Measurements from ENCODE around the gene JDP2.

JDP2 gene

DNA sequence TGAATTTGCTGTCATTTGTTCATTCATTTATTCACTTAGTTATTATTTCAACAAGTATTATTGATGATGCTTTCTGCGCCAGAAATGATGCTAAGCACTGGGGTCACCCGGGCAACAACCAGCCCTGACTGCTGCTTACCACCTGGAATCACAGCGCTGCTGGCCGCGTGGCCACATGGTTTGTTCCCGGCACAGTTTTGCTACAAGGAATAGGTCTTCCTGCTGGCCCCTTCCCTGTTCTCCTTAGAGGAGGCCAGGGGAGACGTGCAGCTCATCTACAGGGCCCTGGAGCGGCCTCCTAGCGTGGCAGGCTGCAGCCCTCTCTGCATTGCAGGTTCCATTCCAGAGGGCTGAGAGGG, 7.0 kb downstream of the JDP2 start:
- in situ Hi-C loops (cut with HindIII; ENCODE audit: low sequenced_read_pairs) = loop anchor here (5.0 kb wide), 1 partner anchor 38 kb away; no protein-coding TSS in a partner anchor

GRCh38 chr14:75435473-75435872, 7.7 kb downstream of the JDP2 start:
- in situ Hi-C loops (cut with HindIII; ENCODE audit: low sequenced_read_pairs) = no loop called here

GRCh38 chr14:75437201-75438143, 9.7 kb downstream of the JDP2 start:
- in situ Hi-C loops (cut with HindIII; ENCODE audit: low sequenced_read_pairs) = no loop called here

GRCh38 chr14:75438486-75439080, 10.8 kb downstream of the JDP2 start:
- in situ Hi-C loops (cut with HindIII; ENCODE audit: low sequenced_read_pairs) = no loop called here

- in situ Hi-C loops (cut with HindIII; ENCODE audit: low sequenced_read_pairs) = no loop called here
Observed at GRCh38 chr14:75439989-75440388, 12.2 kb downstream of the JDP2 start.

DNA sequence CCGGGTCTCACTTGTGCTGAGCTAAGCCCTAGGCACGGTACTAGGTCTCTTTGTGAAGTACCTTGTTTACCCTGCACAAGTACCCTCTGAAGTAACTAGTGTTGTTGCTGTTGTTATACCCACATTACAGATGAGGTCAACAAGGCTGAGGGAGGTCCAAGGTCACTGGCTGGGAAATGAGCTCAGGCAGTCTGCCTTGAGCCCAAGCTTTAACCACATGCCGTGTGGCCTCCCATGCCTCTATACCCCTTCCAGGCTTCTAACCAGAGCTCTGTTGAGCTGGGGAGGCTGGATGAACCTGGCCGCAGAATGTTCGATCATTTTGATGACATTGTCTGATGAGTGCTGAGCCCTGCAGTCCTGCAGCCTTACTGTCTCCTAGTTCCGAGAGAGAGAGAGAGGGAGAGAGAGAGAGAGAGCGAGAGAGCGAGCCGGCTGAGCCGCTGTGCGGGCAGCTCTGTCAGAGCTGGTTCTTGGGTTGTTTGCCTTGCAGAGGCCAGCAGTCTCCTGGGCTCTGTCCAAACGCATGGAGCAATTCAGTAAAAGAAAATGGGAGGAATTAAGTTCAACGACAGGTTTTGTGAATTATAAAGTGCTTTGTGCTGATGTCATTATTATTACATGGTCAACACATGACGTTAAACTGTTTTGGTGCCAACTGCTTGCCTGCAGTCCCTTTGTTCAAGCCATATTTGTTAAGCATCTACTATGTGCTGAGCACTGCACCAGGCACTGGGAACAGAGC, 13.1 kb downstream of the JDP2 start:
- in situ Hi-C loops (cut with HindIII; ENCODE audit: low sequenced_read_pairs) = no loop called here

DNA sequence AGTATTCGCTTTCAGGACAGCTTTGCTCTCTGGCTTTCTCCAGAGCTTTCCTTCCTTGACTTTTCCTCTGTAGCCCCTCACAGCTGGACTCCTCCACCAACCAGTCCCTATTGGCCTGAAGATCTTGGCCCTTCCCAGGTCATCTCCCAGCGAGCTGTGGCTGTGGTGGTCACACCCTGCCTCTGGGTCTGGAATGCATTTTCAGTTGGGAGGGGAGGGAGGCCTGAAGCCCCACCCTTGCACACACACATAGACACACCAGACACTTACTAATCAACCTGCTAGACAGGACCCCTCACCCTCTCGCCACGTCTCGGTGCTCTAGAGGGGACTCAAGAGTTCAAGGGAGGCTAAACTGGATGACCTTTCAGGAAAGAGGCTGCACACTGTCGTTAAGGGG, 13.9 kb downstream of the JDP2 start:
- in situ Hi-C loops (cut with HindIII; ENCODE audit: low sequenced_read_pairs) = no loop called here

DNA sequence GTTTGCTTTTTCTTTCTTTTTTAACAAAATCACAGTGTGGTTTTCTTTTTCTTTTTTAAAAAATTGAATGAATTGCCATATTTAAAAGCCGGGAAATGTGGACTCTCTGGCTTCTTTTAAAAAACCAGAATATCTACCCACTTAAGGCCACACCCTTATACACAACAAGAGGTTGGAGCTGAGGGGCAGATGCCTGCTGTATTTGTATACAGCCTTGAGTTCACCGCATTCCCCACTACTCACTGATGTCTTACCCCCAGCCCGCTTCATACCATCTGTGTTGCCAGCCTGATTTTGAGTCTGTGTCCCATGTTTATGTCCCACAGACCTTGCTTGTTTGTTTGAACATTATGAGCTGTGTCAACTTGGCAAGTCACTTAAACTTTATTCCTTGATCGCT, 14.3 kb downstream of the JDP2 start:
- in situ Hi-C loops (cut with HindIII; ENCODE audit: low sequenced_read_pairs) = no loop called here

GRCh38 chr14:75442642-75443041, 14.8 kb downstream of the JDP2 start:
- in situ Hi-C loops (cut with HindIII; ENCODE audit: low sequenced_read_pairs) = no loop called here

DNA sequence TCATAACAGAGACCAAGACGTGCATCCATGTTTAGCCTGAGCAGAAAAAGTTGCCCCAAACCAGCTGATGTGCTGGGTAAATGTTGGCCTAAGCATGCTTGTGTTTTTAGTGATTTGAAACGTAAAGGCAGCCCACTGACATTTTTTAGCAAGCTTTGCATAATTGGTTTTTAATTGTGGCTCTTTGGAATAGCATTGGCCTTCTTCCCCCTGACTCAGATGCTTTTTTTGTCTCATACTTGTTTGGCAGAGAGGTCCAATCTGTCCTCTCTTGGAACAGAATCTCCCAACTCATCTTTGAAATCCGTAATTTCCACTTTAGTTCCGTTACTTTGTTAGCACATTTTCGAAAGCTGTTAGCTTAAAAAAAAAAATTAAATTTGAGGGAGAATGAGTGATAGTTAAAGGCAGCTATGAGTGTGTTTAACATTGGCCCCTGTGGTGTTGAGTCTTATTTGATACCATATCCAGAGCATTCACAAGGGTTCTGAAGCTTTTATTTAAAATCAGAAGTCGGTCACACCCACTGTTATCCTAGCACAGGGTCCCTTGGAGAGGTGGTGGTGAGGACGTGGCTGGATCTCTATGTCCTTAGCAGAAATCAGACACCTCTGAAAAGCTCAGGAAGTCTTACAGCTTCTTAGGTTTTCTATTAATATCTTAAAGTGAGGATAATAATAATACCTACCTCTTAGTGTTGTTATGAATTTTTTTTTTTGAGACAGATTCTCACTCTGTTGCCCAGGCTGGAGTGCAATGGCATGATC, 15.6 kb downstream of the JDP2 start:
- in situ Hi-C loops (cut with HindIII; ENCODE audit: low sequenced_read_pairs) = no loop called here

GRCh38 chr14:75445236-75445635, 17.4 kb downstream of the JDP2 start:
- in situ Hi-C loops (cut with HindIII; ENCODE audit: low sequenced_read_pairs) = no loop called here

DNA sequence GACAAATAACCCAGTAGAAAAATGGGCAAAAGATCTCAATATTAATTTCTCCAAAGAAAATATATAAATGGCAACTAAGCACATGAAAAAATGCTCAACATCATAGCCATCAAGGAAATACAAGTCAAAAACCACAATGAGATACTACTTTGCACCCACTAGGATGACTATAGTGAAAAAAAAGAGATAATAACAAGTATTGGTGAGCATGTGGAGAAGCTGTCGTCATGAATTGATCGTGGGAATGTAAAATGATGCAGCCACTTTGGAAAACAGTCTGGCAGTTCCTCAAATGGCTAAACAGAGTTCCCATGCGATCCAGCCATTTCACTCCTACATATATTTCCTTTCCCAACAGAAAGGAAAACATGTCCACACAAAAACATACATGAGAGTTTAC, 18.1 kb downstream of the JDP2 start:
- in situ Hi-C loops (cut with HindIII; ENCODE audit: low sequenced_read_pairs) = no loop called here

DNA sequence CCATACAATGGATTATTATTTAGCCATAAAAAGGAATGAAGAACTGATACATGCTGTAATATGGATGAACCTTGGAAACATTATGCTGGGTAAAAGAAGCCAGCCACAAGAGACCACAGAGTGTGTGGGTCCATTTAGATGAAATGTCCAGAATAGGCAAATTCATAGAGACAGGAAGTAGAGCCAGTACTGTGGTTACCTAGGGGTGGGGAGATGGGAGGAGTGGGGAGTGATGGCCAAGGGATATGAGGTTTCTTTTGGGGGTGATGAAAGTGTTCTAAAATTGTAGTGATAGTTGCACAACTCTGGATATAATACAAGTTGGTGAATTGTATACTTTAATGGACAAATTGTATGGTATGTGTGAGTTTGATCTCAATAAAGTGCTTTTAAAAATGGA, 18.6 kb downstream of the JDP2 start:
- in situ Hi-C loops (cut with HindIII; ENCODE audit: low sequenced_read_pairs) = no loop called here

- in situ Hi-C loops (cut with HindIII; ENCODE audit: low sequenced_read_pairs) = no loop called here
Observed at GRCh38 chr14:75448209-75448608, 20.4 kb downstream of the JDP2 start.

DNA sequence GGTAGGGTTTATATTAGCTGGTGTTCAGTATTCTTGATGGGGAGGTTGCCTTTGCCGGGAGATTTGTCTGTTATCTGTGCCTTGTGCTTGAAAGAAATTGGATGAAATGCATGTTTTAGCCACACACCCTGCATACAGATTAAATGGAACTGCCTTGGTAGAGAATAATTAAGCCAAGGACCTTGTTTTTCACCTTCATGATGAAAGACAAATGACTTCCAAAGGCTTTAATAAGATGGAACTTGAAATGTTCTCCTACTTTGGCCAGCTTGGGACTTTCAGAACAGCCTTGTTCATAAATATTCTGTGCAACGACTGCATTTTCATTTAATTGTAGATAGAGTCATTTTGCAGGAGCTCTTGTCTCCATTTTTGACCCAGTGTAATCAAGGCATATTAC, 21.2 kb downstream of the JDP2 start:
- in situ Hi-C loops (cut with HindIII; ENCODE audit: low sequenced_read_pairs) = no loop called here

DNA sequence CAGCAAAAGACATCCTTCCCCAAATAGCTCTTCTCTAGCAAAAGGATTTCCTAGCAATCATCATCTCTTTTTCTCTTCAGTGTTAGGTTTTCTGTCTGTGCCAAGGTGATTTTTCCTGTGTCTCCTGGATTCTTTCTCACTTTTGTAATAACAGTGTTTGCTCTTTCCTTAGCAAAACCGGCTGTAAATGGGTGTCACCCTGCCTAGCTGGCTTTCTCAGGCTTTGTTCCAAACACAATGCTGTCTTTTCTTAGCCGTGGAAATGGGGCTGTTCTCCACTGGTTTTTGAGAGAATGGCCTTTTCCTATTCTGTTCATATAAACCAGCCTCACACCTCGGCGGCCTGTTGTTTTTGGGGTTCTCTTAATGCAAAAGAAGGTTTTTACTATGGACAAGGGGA, 21.9 kb downstream of the JDP2 start:
- in situ Hi-C loops (cut with HindIII; ENCODE audit: low sequenced_read_pairs) = no loop called here

DNA sequence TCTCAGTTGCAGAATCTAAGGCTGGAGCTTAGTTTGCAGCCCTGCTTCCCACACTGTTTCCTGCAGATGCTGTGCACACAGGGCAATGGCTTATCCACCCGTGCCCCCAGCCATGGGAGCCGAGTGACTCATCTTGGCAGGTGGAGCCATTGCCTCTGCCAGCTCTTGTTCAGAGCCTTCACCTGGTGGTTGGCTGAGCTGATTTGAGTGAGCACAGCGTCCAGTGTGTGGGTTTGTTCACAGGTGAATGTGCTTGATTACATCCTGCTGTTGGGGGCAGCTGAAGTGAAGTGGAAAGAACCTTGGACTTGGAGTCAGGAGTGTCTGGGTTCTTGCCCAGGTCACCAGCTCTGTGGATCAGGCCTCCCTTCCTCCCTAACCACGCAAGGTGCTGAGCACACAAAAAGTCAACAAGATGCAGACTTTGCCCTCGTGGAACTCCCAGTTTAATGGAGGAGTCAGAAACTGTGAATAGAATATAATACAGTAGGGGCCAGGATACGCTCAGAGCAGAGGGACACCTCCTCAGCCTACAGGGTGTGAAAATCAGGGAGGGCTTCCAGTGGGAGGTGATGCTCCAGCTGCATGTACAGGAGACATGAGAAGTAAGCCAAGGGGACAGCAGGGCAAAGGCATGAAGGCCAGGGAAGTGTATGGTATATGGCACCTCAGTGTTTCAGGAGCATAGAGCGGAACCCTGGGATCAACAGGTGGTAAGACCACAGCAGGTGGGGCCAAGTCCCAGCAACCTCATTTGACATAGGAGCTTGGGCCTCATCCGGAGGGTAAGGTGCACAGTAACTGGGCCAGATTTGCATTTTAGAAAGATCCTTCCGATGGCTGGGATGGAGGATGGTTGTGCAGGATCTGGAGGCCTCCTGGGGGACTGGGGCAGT, 22.8 kb downstream of the JDP2 start:
- in situ Hi-C loops (cut with HindIII; ENCODE audit: low sequenced_read_pairs) = no loop called here

DNA sequence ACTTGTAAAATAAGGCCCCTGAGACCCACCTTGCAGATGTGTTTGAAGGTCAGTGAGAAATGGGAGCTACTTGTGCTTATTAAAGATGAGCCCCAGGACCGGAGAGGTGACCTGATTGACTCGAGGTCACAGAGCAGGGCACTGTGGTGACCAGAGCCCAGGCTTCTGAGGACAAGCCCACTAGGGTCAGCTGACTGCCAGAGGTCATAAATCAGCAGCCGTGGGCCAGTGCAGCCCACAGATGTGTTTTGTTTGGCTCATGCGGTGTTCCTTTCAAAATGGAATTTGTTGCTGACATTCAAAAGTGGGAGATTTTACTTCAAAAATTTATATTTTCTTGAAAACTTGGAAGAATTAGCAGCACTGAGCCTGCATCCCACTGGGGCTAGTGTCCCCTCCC, 24.5 kb downstream of the JDP2 start:
- in situ Hi-C loops (cut with HindIII; ENCODE audit: low sequenced_read_pairs) = no loop called here

- in situ Hi-C loops (cut with HindIII; ENCODE audit: low sequenced_read_pairs) = no loop called here
Observed at GRCh38 chr14:75452900-75453816, 25.3 kb downstream of the JDP2 start.

All from endothelial cell of hepatic sinusoid (primary cell).